Astrocyte (in vitro differentiated cells and primary cell): ENCODE data around the gene TMEM45A. TPM values are rescaled to one million over a fixed set of nuclear protein-coding genes. Genes with fewer than 3 reads are reported as not detected.

Experiments used
- DNase-seq: peaks from one replicate; pipeline ENCODE4 v3.0.0-alpha.2; 2010; ENCODE audit warnings: low read depth
- FAIRE-seq: peaks from 2 replicates; lab custom pipeline; 2011; peaks lifted over from hg19 to GRCh38; lab: Jason Lieb, UNC
- H2AFZ ChIP-seq: 2 replicates; pipeline ENCODE4 v1.6.0; 2012; ENCODE audit warnings: low read depth, low read length, inconsistent platforms
- H3K27ac ChIP-seq: 2 replicates; pipeline ENCODE4 v1.5.1; 2011; ENCODE audit warnings: low read depth, low read length, inconsistent platforms
- H3K27me3 ChIP-seq: 2 replicates; pipeline ENCODE4 v1.6.0; 2011; ENCODE audit warnings: low read length, inconsistent platforms; ENCODE audit not compliant: insufficient read depth
- H3K36me3 ChIP-seq: 2 replicates; pipeline ENCODE4 v1.5.1; 2011; ENCODE audit warnings: low read length, inconsistent platforms; ENCODE audit not compliant: insufficient read depth
- H3K4me1 ChIP-seq: 2 replicates; pipeline ENCODE4 v1.5.1; 2011; ENCODE audit warnings: low read length, inconsistent platforms; ENCODE audit not compliant: insufficient read depth
- H3K4me2 ChIP-seq: 2 replicates; pipeline ENCODE4 v1.6.0; 2012; ENCODE audit warnings: low read length, inconsistent platforms
- H3K4me3 ChIP-seq: 2 replicates; pipeline ENCODE4 v1.5.1; 2011; ENCODE audit warnings: low read depth, mild to moderate bottlenecking, low read length, inconsistent platforms; ENCODE audit not compliant: insufficient read depth
- H3K79me2 ChIP-seq: 2 replicates; pipeline ENCODE4 v1.6.0; 2012; ENCODE audit warnings: mild to moderate bottlenecking, low read length, inconsistent platforms; ENCODE audit not compliant: insufficient read depth
- H3K9ac ChIP-seq: 2 replicates; pipeline ENCODE4 v1.6.0; 2012; ENCODE audit warnings: mild to moderate bottlenecking, low read length, inconsistent platforms
- H3K9me3 ChIP-seq: 2 replicates; pipeline ENCODE4 v1.5.1; 2012; ENCODE audit warnings: low read depth, mild to moderate bottlenecking, low read length, inconsistent platforms; ENCODE audit not compliant: insufficient read depth
- H4K20me1 ChIP-seq: 2 replicates; pipeline ENCODE4 v1.6.0; 2012; ENCODE audit warnings: low read length, inconsistent platforms; ENCODE audit not compliant: insufficient read depth
- H3K27ac Mint-ChIP-seq: one replicate; pipeline ENCODE4 v1.8.0; 2021; ENCODE audit warnings: mild to moderate bottlenecking, mixed read lengths; ENCODE audit not compliant: unreplicated experiment
- H3K27me3 Mint-ChIP-seq: one replicate; pipeline ENCODE4 v1.8.0; 2021; ENCODE audit warnings: low read depth, mixed read lengths; ENCODE audit not compliant: unreplicated experiment
- H3K36me3 Mint-ChIP-seq: one replicate; pipeline ENCODE4 v1.8.0; 2021; ENCODE audit warnings: low read depth, mixed read lengths; ENCODE audit not compliant: unreplicated experiment
- H3K4me1 Mint-ChIP-seq: one replicate; pipeline ENCODE4 v1.8.0; 2021; ENCODE audit warnings: low read depth, mixed read lengths; ENCODE audit not compliant: unreplicated experiment
- H3K4me3 Mint-ChIP-seq: one replicate; pipeline ENCODE4 v1.8.0; 2021; ENCODE audit warnings: mild to moderate bottlenecking, moderate library complexity, mixed read lengths; ENCODE audit not compliant: unreplicated experiment
- H3K9me3 Mint-ChIP-seq: one replicate; pipeline ENCODE4 v1.8.0; 2021; ENCODE audit warnings: mild to moderate bottlenecking, mixed read lengths; ENCODE audit not compliant: unreplicated experiment
- EZH2 ChIP-seq: IDR thresholded peaks from 2 replicates; pipeline ENCODE4 v1.6.1; 2012; ENCODE audit warnings: mild to moderate bottlenecking, low read length, inconsistent platforms; ENCODE audit not compliant: insufficient read depth
- total RNA-seq: library from RNA; stranded (reverse); gene quantifications from 2 replicates; pipeline ENCODE4 v1.2.1, GENCODE V29; 2021
- TF ChIP-seq, protein P1 (sequence below): IDR thresholded peaks from 2 replicates; pipeline ENCODE4 v1.5.1; 2011; ENCODE audit warnings: low read depth, mild to moderate bottlenecking, inconsistent platforms, low read length, moderate library complexity; ENCODE audit not compliant: insufficient read depth

Gene TMEM45A
- total RNA-seq, 1 donor from 2014 or later, result 35.5 TPM

DNA sequence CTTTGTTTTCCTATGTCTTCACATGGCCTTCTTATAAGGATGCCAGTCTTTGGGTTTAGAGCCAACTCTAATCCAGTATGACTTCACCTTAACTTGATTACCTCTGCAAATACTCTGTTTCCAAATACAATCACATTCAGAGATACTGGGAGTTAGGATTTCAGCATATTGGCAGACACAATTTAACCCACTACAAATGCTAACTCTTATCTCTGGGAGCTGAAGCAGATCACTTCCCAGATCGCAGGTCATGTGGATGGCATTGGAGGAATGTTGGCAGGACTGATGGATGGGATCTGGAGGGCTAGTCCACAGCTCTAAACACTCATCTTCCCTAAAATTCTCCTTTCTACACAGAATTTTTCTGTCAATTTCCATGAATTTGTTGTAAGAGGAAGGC is 70.8 kb downstream of the TMEM45A start:
- H3K4me3 ChIP-seq, result no peak overlapping the region
- no peaks in the 10 kb centered on the region for H3K27me3 ChIP-seq
- H3K27ac ChIP-seq, result no peak overlapping the region
- no peak overlapping the region for H3K27ac Mint-ChIP-seq
- peaks cover 10% of the 10 kb centered on the region for H3K4me1 Mint-ChIP-seq
- peaks cover 4% of the 10 kb centered on the region for H3K36me3 ChIP-seq
- no peak overlapping the region for H3K4me2 ChIP-seq
- FAIRE-seq (no peak), DNase-seq (no peak)
- H3K9ac ChIP-seq, result no peak overlapping the region
- no peak overlapping the region for H2AFZ ChIP-seq
- TF ChIP-seq, protein P1, sequence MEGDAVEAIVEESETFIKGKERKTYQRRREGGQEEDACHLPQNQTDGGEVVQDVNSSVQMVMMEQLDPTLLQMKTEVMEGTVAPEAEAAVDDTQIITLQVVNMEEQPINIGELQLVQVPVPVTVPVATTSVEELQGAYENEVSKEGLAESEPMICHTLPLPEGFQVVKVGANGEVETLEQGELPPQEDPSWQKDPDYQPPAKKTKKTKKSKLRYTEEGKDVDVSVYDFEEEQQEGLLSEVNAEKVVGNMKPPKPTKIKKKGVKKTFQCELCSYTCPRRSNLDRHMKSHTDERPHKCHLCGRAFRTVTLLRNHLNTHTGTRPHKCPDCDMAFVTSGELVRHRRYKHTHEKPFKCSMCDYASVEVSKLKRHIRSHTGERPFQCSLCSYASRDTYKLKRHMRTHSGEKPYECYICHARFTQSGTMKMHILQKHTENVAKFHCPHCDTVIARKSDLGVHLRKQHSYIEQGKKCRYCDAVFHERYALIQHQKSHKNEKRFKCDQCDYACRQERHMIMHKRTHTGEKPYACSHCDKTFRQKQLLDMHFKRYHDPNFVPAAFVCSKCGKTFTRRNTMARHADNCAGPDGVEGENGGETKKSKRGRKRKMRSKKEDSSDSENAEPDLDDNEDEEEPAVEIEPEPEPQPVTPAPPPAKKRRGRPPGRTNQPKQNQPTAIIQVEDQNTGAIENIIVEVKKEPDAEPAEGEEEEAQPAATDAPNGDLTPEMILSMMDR, result no peak
- TF ChIP-seq EZH2, result no peak
- no peaks in the 10 kb centered on the region for H3K36me3 Mint-ChIP-seq
- no peaks in the 10 kb centered on the region for H4K20me1 ChIP-seq
- no peaks in the 10 kb centered on the region for H3K27me3 Mint-ChIP-seq
- no peak overlapping the region for H3K4me3 Mint-ChIP-seq
- no peaks in the 10 kb centered on the region for H3K79me2 ChIP-seq
- peaks cover 2% of the 10 kb centered on the region for H3K9me3 Mint-ChIP-seq
- no peaks in the 10 kb centered on the region for H3K4me1 ChIP-seq
- no peaks in the 10 kb centered on the region for H3K9me3 ChIP-seq

DNA sequence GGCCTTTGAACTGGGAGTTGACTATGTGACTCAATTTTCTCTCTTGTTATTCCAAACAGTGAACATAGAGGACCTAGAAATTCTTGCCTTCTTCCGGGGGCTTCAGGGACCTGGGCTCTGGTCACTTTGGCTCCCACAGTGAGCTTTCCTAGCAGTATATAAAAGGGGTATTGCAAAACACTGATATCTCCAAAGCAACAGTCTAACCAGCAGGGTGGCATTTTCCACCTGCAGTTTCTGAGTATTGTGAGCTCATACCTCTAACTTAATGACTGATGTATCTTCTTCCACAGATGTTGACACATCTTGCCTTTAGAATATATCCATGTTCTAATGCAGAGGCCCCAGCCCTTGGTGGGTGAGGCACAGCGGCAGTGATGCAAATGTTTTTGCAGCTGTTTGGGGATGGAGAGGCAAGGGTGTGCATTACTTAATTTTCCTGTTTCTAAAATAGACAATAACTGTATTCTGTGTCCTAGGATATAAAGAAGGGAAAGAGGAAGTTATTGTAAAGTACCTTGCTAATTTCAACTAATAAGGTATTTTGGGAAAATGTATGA is 71.3 kb downstream of the TMEM45A start:
- no peak for DNase-seq
- H3K36me3 ChIP-seq, result peaks cover under 1% of the 10 kb centered on the region
- peaks cover 10% of the 10 kb centered on the region for H3K4me1 Mint-ChIP-seq
- H3K4me1 ChIP-seq, result no peaks in the 10 kb centered on the region
- H3K27me3 Mint-ChIP-seq, result no peaks in the 10 kb centered on the region
- no peak overlapping the region for H2AFZ ChIP-seq
- H3K4me3 Mint-ChIP-seq, result no peak overlapping the region
- H3K4me2 ChIP-seq, result no peak overlapping the region
- no peak overlapping the region for H3K27ac ChIP-seq
- H3K9ac ChIP-seq, result no peak overlapping the region
- TF ChIP-seq EZH2, result no peak
- TF ChIP-seq, protein P1, result no peak
- H3K79me2 ChIP-seq, result no peaks in the 10 kb centered on the region
- H3K9me3 Mint-ChIP-seq, result no peaks in the 10 kb centered on the region
- H3K4me3 ChIP-seq, result no peak overlapping the region
- no peak for FAIRE-seq
- no peaks in the 10 kb centered on the region for H3K27me3 ChIP-seq
- no peaks in the 10 kb centered on the region for H4K20me1 ChIP-seq
- no peaks in the 10 kb centered on the region for H3K36me3 Mint-ChIP-seq
- no peak overlapping the region for H3K27ac Mint-ChIP-seq
- no peaks in the 10 kb centered on the region for H3K9me3 ChIP-seq

DNA sequence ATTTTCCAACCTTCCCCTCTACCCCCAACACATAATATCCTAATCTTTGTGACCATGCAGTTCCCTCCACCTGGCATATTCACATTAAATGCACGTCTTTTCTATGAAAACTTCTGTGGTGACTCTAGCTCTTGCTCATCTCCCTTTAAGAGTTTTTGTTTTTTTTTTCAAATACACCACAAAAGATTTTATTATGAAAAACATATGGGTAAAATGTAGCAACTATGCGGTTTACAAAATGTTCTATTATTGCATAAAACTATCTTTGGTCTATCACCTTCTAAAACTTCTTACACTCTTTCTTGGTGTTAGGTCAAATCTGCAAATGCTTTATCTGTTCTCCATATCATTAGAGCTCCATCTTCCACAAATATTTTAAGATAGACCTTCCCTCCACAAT is 78.4 kb downstream of the TMEM45A start:
- Histone ChIP-seq H3K36me3 (peaks cover 2% of the 10 kb centered on the region), H3K4me3 (no peak overlapping the region), H3K27me3 (no peaks in the 10 kb centered on the region), H3K4me1 (no peaks in the 10 kb centered on the region), H3K9me3 (no peaks in the 10 kb centered on the region), H3K4me2 (no peak overlapping the region), H3K27ac (no peak overlapping the region), H2AFZ (no peak overlapping the region), H3K79me2 (no peaks in the 10 kb centered on the region), H4K20me1 (no peaks in the 10 kb centered on the region), H3K9ac (no peak overlapping the region)
- no peak overlapping the region for H3K27ac Mint-ChIP-seq
- DNase-seq (no peak), FAIRE-seq (no peak)
- H3K27me3 Mint-ChIP-seq, result no peaks in the 10 kb centered on the region
- no peaks in the 10 kb centered on the region for H3K9me3 Mint-ChIP-seq
- H3K36me3 Mint-ChIP-seq, result peaks cover 17% of the 10 kb centered on the region
- no peak overlapping the region for H3K4me3 Mint-ChIP-seq
- TF ChIP-seq, protein P1, result no peak
- TF ChIP-seq EZH2, result no peak
- H3K4me1 Mint-ChIP-seq, result no peaks in the 10 kb centered on the region
